HEK293 (cell line): Measurements from ENCODE around the gene GAPVD1.

Experiments
- CTCF ChIP-seq: fragments of 450-650 bp; formaldehyde crosslinking; IDR thresholded peaks from 2 replicates; pipeline ENCODE4 v1.5.1; 2016; ENCODE audit warnings: missing biosample characterization, missing genetic modification characterization
- PBX3 ChIP-seq: sonication (generic); formaldehyde crosslinking; IDR thresholded peaks from 2 replicates; pipeline ENCODE4 v1.8.1; 2022; ENCODE audit warnings: mild to moderate bottlenecking, moderate library complexity, missing genetic modification reagents
- REST ChIP-seq: fragments of 450-650 bp; formaldehyde crosslinking; IDR thresholded peaks from 2 replicates; pipeline ENCODE4 v1.5.1; 2016; ENCODE audit warnings: missing biosample characterization, missing genetic modification characterization
- TCF7L2 ChIP-seq: IDR thresholded peaks from 2 replicates; pipeline ENCODE4 v1.6.1; 2011; ENCODE audit warnings: low read depth, mild to moderate bottlenecking, inconsistent platforms, low read length, moderate library complexity, borderline replicate concordance
- YY1 ChIP-seq: fragments of 450-650 bp; formaldehyde crosslinking; IDR thresholded peaks from 2 replicates; pipeline ENCODE4 v1.5.1; 2018; ENCODE audit warnings: missing biosample characterization, missing genetic modification characterization
- ZNF133 ChIP-seq: fragments of 450-650 bp; formaldehyde crosslinking; IDR thresholded peaks from 2 replicates; pipeline ENCODE4 v1.5.1; 2016; ENCODE audit warnings: missing biosample characterization, missing genetic modification characterization
- ZNF280D ChIP-seq: fragments of 450-650 bp; formaldehyde crosslinking; IDR thresholded peaks from 2 replicates; pipeline ENCODE4 v1.5.1; 2016; ENCODE audit warnings: missing biosample characterization, missing genetic modification characterization
- ZNF660 ChIP-seq: fragments of 450-650 bp; IDR thresholded peaks from 2 replicates; pipeline ENCODE4 v1.5.1; 2018; ENCODE audit warnings: missing biosample characterization, mild to moderate bottlenecking, missing genetic modification characterization
- ZSCAN30 ChIP-seq: fragments of 450-650 bp; IDR thresholded peaks from 2 replicates; pipeline ENCODE4 v1.5.1; 2018; ENCODE audit warnings: missing biosample characterization, mild to moderate bottlenecking, missing genetic modification characterization, moderate library complexity

- TF ChIP-seq PBX3 (CRISPR knock-in tag): no peak
- no peak for TF ChIP-seq ZSCAN30 (tag by site-specific recombination)
- no peak for TF ChIP-seq ZNF133
- no peak for TF ChIP-seq REST (tag by site-specific recombination)
- TF ChIP-seq CTCF: no peak
- no peak for TF ChIP-seq ZNF660 (tag by site-specific recombination)
- TF ChIP-seq YY1 (tag by site-specific recombination): no peak
- no peak for TF ChIP-seq ZNF280D
- TF ChIP-seq TCF7L2: no peak
Observed at GRCh38 chr9:125366676-125367075, 105.0 kb downstream of the GAPVD1 start.
